GM19328 (cell line): ENCODE measurements around the gene DCBLD2.

Experiments used
- ATAC-seq: cut with Tn5 transposase; IDR thresholded peaks from one replicate; pipeline ENCODE4 v1.9.1; 2021; ENCODE audit warnings: mild to moderate bottlenecking, moderate library complexity; ENCODE audit not compliant: unreplicated experiment

DCBLD2 gene

DNA sequence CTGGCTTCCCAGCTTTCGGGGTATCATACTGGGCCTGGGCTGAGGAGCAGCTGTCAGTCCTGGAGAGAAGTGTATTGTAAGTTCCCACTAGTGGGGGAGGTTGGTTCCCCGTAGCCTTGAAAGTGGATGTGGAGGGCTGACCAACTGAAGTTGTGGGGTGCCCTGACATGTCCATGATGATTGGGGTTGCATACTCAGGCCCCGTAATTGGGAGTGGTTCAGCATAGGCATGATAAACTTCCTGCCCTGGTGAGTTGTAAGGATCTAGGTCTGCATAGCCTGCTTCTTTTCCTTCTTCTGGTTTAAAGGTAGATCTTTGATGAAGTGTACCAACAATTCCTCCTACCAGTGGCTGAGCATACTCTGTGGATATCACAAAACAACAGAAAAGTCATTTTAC, 102.0 kb downstream of the DCBLD2 start:
- no peak for ATAC-seq

DNA sequence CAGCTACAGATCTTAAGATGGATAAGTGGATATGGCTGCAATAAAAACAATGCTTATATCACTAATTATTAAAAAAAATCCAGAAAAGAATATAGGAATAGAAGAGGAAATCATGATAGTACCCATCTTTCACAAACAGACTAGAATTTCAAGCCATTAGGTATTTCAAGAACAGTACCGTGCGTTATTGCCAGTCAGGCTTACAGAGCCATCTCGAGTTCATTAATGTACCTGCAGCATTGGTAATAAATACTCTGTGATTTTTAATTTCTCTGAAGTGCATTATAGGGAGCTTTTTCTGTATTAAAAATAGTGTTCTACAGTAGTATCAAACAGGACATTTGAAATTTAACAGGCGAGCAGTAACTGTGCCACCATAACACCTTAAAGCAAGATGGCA, 102.7 kb downstream of the DCBLD2 start:
- ATAC-seq: no peak

DNA sequence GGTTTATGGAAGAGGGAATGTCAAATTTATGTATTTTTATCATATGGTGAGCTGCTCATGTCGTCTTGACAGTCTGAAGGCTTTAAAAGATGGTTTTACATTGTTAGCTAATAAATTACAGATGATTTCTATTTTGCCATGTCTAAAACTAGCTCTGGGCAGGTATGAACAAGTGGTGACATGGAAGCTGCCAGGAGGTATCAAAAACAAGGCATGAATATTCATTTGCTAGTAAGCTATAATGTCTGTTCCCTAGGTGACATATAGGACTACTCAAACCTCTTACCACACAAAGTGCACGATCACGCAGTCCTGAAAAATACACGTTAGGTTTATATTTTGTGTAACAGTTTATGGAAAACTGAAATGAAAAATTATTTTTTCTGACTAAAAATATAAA, 103.6 kb downstream of the DCBLD2 start:
- ATAC-seq: no peak

DNA sequence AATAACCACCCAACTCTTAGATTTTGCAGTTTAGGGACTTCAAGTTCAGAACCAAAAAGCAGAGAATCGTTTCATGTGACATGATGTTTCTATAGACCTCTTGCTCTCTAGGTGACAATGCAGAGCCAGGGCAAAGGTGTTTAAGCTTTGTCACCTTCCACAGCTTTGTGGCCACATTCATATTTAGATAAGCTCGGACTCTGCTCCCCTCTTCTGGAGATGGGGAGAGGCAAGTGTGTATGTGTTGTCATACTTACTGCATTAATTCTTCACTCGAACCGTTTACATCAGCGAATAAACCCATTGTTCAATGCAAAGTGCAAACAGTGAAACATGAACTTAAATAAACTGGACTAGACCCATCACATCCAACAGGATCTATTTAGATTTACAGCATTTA, 105.2 kb downstream of the DCBLD2 start:
- no peak for ATAC-seq

DNA sequence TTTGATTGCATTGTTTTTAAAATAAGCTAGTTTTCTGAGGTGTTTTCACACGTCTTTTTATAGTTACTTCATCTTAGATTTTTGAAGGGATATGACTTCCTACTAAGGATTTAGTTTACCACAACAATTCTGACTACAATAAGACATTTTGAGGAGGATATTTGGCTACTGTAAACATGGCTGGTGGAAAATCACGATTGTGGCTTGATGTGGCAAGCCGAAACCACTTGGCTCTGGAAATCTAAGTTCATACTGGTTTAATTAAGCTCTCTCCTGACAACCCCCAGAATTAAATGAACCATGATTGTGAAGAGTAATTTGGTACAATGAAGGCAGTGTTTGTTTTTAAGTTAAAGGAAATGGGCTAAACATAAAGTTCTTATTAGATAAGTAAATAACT, 107.5 kb downstream of the DCBLD2 start:
- ATAC-seq: no peak

DNA sequence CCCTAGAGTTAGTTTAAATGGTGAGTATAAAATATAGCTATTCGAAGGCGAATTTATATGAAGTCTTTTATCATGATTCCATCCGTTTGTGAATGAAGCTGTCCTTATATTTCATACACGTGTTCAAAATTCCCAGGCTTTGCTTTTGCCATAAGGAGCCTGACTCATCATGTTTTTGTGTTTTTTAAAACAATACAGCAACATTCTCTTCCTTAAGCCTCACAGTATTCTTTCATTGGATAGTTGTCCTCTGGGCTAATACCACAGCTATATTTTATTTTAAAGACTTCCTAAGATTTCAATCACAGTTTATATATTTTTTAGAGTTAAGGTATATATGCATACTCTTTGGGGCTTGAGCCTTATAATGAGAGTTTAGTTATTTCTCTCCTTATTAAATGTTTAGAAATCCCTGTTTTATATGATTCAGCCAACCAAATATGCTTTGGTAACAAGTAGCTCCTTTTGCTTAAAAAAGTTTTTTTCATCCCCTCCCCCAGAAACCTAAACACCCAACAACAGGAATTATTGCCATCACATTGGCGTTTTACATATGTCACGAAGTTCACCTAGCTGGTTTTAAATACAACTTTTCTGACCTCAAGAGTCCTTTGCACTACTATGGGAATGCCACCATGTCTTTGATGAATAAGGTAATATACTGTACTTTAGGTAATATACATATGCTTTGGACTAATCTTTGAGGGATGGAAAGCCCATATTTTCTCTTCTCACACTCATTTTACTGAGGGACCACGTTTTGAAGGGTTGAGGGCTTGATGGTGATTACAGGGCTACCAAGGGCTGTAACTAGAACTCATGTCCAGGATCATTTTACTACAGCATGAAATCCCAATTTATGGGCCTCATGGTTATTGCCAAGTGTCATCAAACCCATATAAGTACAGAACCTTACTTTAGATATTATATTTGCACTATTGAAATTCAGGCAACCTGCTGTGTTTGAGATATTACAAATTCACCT, 109.9 kb downstream of the DCBLD2 start:
- ATAC-seq: no peak

DNA sequence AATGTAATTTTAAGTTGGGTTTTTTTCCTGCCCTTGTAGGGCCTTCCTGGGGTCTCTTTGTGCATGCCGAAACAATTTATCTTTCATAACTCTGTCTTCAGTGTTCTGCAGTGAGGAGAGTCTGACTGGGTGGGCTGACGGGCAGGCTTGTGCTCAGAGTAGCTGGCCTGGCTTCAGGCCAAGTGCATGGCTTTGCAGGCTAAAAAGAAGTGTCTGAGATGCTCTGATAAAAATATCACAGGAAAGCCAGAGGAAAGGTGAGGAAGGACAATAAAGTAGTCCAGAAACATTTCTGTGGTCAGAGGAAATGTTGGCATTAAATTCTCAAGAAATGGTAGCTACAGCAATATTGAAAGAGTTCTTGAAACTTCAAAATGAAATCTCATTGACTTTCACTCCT, 112.8 kb downstream of the DCBLD2 start:
- no peak for ATAC-seq

DNA sequence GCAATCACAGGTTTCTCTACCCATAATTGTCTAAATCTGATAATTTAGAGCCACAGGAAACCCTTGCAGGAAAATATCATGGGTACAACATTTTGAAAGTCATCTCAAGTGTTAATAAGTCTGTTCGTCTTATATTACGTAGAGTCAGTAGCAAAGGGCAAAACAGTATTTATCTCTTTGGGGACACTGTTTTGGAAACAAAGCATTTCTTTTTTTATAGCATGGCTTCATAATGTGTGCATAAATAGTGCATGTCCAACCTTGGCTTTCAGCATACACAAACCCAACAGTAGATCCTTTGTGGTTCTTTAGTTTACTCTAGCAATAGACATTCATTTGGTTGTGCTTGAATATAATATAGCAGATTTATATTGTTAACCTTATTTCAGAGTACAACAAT, 114.3 kb downstream of the DCBLD2 start:
- ATAC-seq: no peak

DNA sequence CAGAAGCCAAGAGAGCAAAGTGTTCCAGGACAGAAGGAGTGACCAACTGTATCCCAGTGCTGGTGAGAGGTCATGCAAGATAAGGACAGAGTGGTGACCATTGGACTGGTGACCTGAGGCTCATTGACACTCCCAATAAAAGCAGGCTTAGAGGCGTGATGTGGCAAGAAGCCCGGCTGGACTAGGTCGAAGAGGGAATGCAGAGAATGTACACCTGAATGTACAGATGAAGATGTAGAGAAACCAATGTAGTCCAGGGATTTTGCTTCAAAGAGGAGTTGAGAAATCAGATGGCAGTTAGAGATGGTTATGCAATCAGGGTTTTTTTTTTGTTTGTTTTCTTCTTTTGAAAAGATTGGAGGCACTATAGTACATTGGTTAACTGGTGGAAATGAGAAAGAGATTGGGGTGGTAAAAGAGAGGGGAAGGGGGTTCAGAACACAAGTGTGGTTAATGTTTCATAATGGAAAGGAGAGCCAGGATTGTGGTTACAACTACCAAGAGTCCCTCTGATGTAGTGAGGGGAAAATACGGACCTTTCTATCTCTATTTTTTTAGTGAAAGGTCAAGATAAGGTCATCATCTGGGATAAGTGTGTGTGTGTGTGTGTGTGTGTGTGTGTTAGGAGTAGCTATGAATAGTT, 115.0 kb downstream of the DCBLD2 start:
- ATAC-seq: no peak

DNA sequence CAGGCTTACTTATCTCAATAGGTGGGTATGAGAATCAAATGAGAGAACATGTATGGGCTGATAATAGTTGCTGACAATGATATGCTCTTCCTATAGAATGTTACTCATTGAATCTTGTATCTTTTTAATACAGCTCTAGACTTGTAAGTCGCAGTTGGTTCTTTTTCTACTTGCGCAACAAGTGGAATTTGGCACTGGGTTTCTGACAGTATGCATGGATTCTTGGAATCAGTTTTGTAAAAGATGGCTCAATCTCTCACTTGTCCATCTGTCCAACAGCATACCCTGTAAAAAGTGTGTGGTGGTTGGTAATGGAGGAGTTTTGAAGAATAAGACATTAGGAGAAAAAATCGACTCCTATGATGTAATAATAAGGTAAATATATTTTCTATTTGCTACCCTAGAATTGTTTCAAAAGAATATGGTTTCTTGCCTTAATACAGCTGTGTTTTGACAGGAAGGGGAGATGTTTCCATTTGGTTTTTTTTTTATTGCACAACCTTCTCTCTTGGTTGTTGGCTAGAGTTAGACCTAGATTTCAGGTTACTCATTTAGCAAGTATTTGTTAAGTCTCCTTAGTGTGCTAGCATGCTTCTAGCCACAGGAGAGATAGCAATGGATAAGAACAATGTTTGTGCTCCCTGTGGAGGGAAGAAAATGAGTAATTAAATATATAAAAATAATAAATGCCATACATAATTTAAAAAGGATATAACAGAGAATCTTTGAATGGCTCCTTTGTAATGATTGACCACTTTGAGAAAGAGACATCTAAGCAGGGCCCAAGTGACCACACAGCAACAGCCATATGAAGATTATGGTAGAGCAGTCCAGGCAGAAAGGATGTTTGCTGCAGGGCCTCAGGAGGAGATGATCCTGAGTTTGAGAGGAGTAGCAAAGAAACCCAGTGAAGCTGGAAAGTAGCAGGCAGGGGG, 116.6 kb downstream of the DCBLD2 start:
- no peak for ATAC-seq

DNA sequence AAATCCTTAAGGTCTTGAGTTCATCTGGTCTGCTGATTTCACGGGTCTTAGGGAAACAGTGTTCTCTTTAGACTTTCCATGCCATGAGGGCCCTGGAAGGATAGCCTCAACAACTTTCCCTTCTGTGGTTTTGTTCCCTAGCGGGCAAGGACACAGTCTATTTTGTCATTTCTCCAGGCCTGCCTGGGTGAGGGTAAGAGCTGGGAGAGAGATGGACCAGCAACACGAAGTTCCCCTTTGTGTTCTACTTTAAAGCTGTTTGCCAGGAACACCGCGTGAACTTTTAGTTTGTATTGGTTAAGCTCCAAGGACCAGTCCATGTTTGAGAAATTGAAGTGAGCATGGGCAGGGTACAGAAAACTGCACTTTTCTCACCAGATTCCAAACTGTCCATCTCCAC, 117.5 kb downstream of the DCBLD2 start:
- ATAC-seq: no peak

DNA sequence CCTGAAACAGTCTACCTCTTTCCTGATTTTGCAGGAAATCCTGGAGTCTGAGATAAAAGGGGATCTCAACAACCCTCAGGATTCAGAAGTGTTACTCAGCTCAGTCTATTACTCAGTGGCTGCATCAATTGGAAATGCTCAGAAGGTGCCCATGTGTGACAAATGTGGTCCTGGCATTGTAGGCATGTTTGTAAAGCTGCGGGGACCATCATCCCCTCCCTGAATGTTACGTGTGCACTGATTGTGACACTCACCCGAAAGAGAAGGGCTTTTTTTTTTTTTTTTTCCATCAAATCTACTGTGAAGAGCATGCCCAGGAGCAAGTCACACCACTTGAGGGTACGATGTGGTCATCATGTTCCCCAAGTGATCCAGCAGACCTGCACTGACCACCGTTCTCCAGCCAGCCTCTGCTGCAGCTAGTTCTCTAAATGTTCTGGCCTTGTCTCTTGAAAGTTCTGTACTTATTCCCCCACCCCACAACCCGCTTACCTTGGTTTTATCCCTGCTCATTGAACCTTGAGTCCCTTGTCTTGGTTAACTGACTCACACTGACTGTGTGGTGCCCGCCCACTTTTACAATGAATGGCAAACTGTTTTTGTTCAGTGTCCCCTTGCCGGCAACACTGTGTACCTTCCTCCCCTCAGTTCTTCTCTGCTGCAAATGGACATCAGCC, 118.5 kb downstream of the DCBLD2 start:
- no peak for ATAC-seq

DNA sequence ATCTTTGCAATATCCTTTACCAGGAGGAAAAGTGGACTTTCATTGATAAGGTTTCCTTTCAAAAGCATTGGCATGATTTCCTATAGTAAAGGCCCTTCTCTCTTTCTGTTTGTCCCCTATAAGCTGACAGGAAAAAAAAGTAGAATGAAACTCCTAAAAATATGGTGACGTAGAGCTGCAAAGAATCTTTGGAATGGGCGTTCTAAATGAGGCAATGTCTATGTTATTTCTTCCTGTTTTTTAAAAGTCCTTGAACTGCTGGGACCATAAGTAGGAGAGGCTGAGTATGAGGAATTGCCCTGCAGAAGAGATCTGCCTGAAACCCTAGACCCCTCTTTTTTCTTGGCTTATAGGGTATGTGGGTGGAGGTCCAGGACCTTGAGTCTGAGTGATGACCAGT, 121.2 kb downstream of the DCBLD2 start:
- ATAC-seq: no peak

DNA sequence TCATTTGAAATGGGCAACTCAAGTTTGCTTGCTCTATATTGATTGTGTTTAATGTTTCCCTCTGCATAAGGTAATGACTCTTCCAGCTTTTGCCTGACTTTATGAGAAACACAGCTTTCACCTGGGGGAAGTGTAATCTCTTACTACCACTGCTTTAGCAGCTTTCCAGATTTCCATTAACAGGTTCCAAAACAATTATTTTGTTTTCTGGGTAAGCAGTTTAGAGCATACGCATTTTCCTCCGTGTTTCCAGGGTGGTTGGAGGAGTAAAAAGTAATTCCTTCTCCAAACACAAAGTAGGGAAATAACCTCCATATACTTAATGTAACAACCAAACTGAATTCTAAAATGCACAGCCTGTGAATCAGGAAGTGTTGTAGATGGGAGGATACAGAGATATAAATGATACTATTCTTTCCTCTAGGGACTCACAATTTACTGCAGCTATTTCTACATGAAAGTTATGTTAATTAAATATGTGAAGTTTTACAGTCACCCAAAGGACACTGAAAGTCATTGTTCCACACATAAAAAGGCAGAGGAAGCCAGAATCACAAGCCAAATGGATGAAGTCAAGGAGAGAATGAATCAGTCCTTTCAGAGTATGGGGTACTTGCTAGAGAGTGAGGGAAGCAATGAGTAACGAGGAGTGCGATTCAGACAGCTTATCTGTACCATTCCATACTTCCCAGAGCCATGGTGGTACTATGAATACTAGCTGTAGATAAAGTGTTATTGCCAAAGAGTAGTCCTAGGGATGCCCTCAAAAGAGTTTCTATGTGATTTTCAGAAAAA, 121.8 kb downstream of the DCBLD2 start:
- no peak for ATAC-seq

DNA sequence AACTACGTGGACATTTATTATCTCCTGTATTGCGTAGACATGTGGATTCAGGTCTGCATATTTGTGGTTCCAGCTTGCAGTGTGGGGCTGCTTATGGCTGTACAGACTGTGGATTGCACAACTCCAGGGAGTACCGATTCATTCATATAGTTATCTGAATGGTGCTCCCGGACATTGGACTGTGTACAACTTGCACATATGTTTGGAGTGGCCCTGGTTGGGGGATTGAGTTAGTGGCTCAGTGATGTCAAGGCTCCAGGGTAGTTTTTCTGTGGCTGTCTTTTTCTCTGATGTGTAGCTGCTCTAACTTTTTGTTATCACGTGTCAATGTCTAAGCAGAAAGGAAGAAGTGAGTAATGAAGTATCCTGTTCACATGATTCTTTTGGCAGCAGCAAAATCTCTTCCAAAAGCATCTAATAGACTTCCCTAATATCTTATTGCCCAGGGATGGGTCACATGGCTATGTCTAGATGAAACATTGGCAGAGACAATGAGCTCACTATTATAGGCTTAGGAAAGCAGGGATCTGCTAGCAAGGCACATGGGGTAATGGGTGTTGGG, 122.6 kb downstream of the DCBLD2 start:
- ATAC-seq: no peak

DNA sequence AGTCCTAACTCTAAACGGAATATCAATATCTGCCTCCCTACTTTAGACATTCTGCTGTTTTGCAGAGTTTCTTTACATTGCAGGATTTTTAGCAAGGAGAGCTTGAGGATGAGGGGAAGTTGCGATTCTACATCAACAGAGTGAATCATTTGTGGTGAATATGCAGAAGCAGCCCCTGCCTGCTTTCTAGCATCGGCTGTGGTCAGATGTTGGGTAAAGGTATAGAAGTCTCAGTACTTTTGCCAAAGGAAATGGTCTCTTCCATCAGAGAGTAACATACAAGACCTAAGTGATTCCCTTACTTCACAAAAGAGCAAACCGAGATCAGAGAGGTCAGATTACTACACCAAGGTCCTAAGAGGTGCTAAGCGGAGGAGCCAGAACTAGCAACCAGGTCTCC, 123.1 kb downstream of the DCBLD2 start:
- no peak for ATAC-seq

DNA sequence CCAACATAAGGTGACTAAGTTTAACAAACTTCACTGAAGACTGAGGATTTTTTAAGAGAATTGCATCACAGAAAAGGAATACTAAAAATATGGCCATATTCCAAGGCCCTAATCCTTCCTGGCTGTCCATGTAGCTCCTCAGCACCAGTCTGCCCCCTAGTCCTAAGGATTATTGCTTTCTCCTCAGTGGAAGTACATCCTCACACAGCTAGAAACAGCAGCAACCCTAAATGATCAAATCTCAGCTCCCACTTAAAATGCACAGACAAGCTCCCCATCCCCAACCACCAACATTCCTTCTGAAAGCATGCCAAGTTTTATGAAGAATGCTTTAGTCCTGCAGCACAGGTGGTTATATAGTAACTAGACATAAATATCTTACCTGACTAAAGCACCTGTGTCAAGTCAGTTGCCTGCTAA, 123.7 kb downstream of the DCBLD2 start:
- ATAC-seq: no peak

DNA sequence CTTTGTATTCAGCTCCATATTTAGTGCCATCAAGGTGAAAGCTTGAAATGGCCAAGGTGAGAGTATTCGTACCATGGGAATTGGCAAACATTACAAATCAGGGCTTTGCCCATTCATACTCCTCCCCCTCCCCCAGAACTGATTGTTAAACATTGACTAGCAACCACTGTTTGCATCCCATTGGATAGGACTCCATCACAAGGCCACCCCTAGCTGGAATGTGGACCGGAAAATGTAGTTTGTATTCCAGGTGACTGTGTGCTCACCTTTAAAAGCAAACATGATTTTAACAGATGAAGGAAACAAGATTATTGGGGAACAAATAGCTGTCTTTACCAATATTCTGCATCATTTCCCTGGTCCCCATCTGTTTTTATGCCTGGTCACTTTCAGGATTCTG, 124.2 kb downstream of the DCBLD2 start:
- ATAC-seq: no peak

DNA sequence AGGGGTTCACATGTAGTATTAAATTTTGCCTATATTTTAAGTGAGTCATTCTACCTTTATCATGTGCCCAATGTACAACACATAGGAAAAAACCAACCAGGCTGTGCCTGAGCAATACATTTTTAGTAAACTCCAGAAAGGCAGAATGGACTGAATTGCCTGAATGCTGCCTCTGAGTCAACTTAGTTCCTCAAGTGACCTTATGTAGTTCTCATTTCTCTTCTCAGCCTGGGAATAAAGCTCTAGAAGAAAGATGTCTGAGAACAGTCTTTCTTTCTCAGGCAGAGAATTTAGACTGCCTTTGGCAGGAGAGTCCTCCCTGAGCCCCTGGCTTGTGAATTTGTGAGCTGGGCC, 125.4 kb downstream of the DCBLD2 start:
- ATAC-seq: no peak
